SK-N-SH (cell line): Measurements from ENCODE around the gene OBSCN. TPM values are rescaled to one million over a fixed set of nuclear protein-coding genes. Genes with fewer than 3 reads are reported as not detected.

Source experiments
- CTCF ChIA-PET: fragments of 300-600, 350-600 bp; formaldehyde crosslinking; extraction: SDS; loops from one replicate; lab custom pipeline; 2021; lab: Yijun Ruan, JAX
- POLR2A ChIA-PET: fragments of 350-600 bp; sonication (Branson Sonifier 250); formaldehyde crosslinking; extraction: SDS; loops from one replicate; lab custom pipeline; 2020; ENCODE audit warnings: antibody characterized with exemption, inconsistent platforms; lab: Yijun Ruan, JAX
- DNase-seq: peaks from one replicate; pipeline ENCODE4 v3.0.0; 2012
- H2AFZ ChIP-seq: fragments of 200-600 bp; sonication (generic); 2 replicates; pipeline ENCODE4 v1.8.1; 2016; ENCODE audit warnings: antibody characterized with exemption, mild to moderate bottlenecking, low read depth
- H3F3A ChIP-seq: fragments of 200-600 bp; sonication (generic); replicated peaks from 2 replicates; pipeline ENCODE3; 2016; ENCODE audit warnings: antibody characterized with exemption, mild to moderate bottlenecking; ENCODE audit not compliant: insufficient read depth
- H3K27ac ChIP-seq, 2 experiments: fragments of 200-500 bp in 1 of 2; fragments of 200-600 bp in 1 of 2; sonication (Bioruptor generic) in 1 of 2; sonication (generic), shearing (Covaris generic) in 1 of 2; 2 replicates each; pipeline versions ENCODE4 v1.5.1 to v1.6.1; 2014 to 2016; ENCODE audit warnings: low read depth in 2 of 2, inconsistent platforms in 1 of 2, low read length in 1 of 2, mild to moderate bottlenecking in 1 of 2, mixed read lengths in 1 of 2
- H3K27me3 ChIP-seq: fragments of 200-600 bp; sonication (generic), shearing (Covaris generic); 2 replicates; pipeline ENCODE4 v1.6.1; 2016; ENCODE audit warnings: mixed run types; ENCODE audit not compliant: insufficient read depth
- H3K36me3 ChIP-seq, 2 experiments: fragments of 200-500 bp in 1 of 2; fragments of 200-600 bp in 1 of 2; sonication (Bioruptor generic) in 1 of 2; sonication (generic) in 1 of 2; replicated peaks in 1 of 2; 2 replicates each; pipeline versions ENCODE3 to v1.5.1; 2014 to 2016; ENCODE audit warnings: low read length in 1 of 2, mild to moderate bottlenecking in 1 of 2; ENCODE audit not compliant: insufficient read depth in 2 of 2, control insufficient read depth in 1 of 2
- H3K4me1 ChIP-seq, 2 experiments: fragments of 200-500 bp in 1 of 2; fragments of 200-600 bp in 1 of 2; sonication (Bioruptor generic) in 1 of 2; sonication (generic), shearing (Covaris generic) in 1 of 2; 2 replicates each; pipeline versions ENCODE4 v1.5.1 to v1.6.1; 2014 to 2016; ENCODE audit warnings: low read depth in 1 of 2, low read length in 1 of 2, mixed run types in 1 of 2; ENCODE audit not compliant: insufficient read depth in 2 of 2, control insufficient read depth in 1 of 2
- H3K4me2 ChIP-seq: fragments of 200-600 bp; sonication (generic), shearing (Covaris generic); 2 replicates; pipeline ENCODE4 v1.6.1; 2017; ENCODE audit warnings: mixed run types
- H3K4me3 ChIP-seq, 2 experiments: fragments of 200-500 bp in 1 of 2; fragments of 200-600 bp in 1 of 2; sonication (Bioruptor generic) in 1 of 2; sonication (generic), shearing (Covaris generic) in 1 of 2; 2 replicates each; pipeline versions ENCODE4 v1.5.1 to v1.8.1; 2014 to 2016; ENCODE audit warnings: low read depth in 2 of 2, inconsistent platforms in 1 of 2, low read length in 1 of 2, mild to moderate bottlenecking in 1 of 2, mixed read lengths in 1 of 2, moderate library complexity in 1 of 2
- H3K79me2 ChIP-seq: fragments of 200-600 bp; sonication (generic); 2 replicates; pipeline ENCODE4 v1.8.1; 2017; ENCODE audit warnings: mild to moderate bottlenecking; ENCODE audit not compliant: insufficient read depth
- H3K9ac ChIP-seq: fragments of 200-600 bp; sonication (generic); 2 replicates; pipeline ENCODE4 v1.6.1; 2017; ENCODE audit warnings: mixed run types
- H3K9me2 ChIP-seq: fragments of 200-600 bp; sonication (generic); 2 replicates; pipeline ENCODE4 v1.6.1; 2017; ENCODE audit warnings: mixed run types
- H3K9me3 ChIP-seq: fragments of 200-600 bp; sonication (generic); 2 replicates; pipeline ENCODE4 v1.6.1; 2017; ENCODE audit warnings: mixed run types, mild to moderate bottlenecking, moderate library complexity
- H4K20me1 ChIP-seq: fragments of 200-600 bp; sonication (generic); 2 replicates; pipeline ENCODE4 v1.6.1; 2017; ENCODE audit warnings: mild to moderate bottlenecking, mixed run types; ENCODE audit not compliant: insufficient read depth
- CHD2 ChIP-seq: fragments of 150-350 bp; IDR thresholded peaks from 2 replicates; pipeline ENCODE4 v1.6.1; 2018; ENCODE audit warnings: low read length; ENCODE audit not compliant: partially characterized antibody
- ELF1 ChIP-seq: IDR thresholded peaks from 2 replicates; pipeline ENCODE4 v1.4.0; 2012
- EP300 ChIP-seq, 2 experiments: IDR thresholded peaks; 2 replicates each; pipeline versions ENCODE4 v1.4.0 to v1.6.1; 2012; ENCODE audit warnings: borderline replicate concordance in 1 of 2, low read depth in 1 of 2, low read length in 1 of 2
- FOSL2 ChIP-seq: IDR thresholded peaks from 2 replicates; pipeline ENCODE4 v1.4.0; 2012; ENCODE audit warnings: low read depth, mild to moderate bottlenecking, moderate library complexity, borderline replicate concordance
- FOXJ3 ChIP-seq: sonication (generic); formaldehyde crosslinking; IDR thresholded peaks from 2 replicates; pipeline ENCODE4 v1.5.1; 2020; ENCODE audit warnings: mild to moderate bottlenecking, missing genetic modification reagents
- FOXM1 ChIP-seq: IDR thresholded peaks from 2 replicates; pipeline ENCODE4 v1.4.0; 2012; ENCODE audit warnings: low read depth, mild to moderate bottlenecking
- GATA2 ChIP-seq: sonication (generic); formaldehyde crosslinking; IDR thresholded peaks from 2 replicates; pipeline ENCODE4 v1.5.0; 2020; ENCODE audit warnings: mild to moderate bottlenecking, missing genetic modification reagents
- JUND ChIP-seq: IDR thresholded peaks from 2 replicates; pipeline ENCODE4 v1.4.0; 2012
- MEF2A ChIP-seq: IDR thresholded peaks from 2 replicates; pipeline ENCODE4 v1.4.0; 2012; ENCODE audit warnings: low read depth, borderline replicate concordance
- NFIC ChIP-seq: IDR thresholded peaks from 2 replicates; pipeline ENCODE4 v1.4.0; 2012; ENCODE audit warnings: borderline replicate concordance
- NRF1 ChIP-seq: IDR thresholded peaks from 2 replicates; pipeline ENCODE4 v1.6.1; 2012; ENCODE audit warnings: low read depth, mild to moderate bottlenecking, low read length
- RAD21 ChIP-seq: IDR thresholded peaks from 2 replicates; pipeline ENCODE4 v1.6.1; 2012; ENCODE audit warnings: mild to moderate bottlenecking, low read length
- RCOR1 ChIP-seq: fragments of 150-350 bp; IDR thresholded peaks from 2 replicates; pipeline ENCODE4 v1.6.1; 2017; ENCODE audit warnings: antibody characterized with exemption, low read length
- RXRA ChIP-seq: IDR thresholded peaks from 2 replicates; pipeline ENCODE4 v1.4.0; 2012; ENCODE audit warnings: low read depth, mild to moderate bottlenecking, borderline replicate concordance
- TCF12 ChIP-seq: IDR thresholded peaks from 2 replicates; pipeline ENCODE4 v1.4.0; 2012
- TEAD4 ChIP-seq: IDR thresholded peaks from 2 replicates; pipeline ENCODE4 v1.4.0; 2012; ENCODE audit warnings: mild to moderate bottlenecking, borderline replicate concordance; ENCODE audit not compliant: insufficient read depth
- USF1 ChIP-seq: IDR thresholded peaks from 2 replicates; pipeline ENCODE4 v1.4.0; 2012; ENCODE audit warnings: low read depth, borderline replicate concordance
- WGBS: methylation state at CpG from one replicate; pipeline ENCODE4 v1.1.6; 2017; ENCODE audit warnings: low lambda C conversion rate; 5-methylcytosine and 5-hydroxymethylcytosine counted together
- polyA plus RNA-seq, 3 experiments: library from polyadenylated mRNA; depleted of rRNA; stranded (reverse); fragments of >200 nt; gene quantifications; 2 replicates each; pipeline ENCODE4 v1.2.3, GENCODE V29; 2012
- TF ChIP-seq, protein P1 (sequence below): IDR thresholded peaks from 2 replicates; pipeline ENCODE4 v1.4.0; 2012; ENCODE audit warnings: low read depth, borderline replicate concordance
- TF ChIP-seq, protein P2 (sequence below): IDR thresholded peaks from 2 replicates; pipeline ENCODE4 v1.4.0; 2012; ENCODE audit warnings: low read depth

The OBSCN gene
- polyA plus RNA-seq, 1 of the 3 experiments (the other 2 are of a cell fraction): 4.0 TPM

DNA sequence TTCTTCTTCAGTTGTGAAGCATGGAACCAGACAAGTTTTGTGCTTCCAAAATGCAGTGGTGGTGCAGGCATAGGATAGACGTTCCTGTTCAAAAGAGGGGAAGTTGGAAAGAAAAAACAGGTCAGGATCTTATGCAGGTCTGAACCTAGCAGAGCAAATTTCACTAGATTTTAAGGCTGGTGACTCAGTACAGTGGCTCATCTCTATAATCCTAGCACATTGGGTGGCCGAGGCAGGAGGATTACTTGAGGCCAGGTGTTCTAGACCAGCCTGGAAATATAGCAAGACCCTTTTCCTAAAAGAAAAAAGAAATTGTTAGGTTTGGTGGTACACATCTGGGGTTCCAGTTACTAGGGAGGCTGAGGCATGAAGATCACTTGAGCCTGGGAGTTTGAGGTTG lies 88.1 kb downstream of the OBSCN start:
- no peaks in the 10 kb centered on the region for H3K9me3 ChIP-seq
- H3F3A ChIP-seq: no peaks in the 10 kb centered on the region
- no peak overlapping the region for H3K4me3 ChIP-seq
- WGBS: 39% methylated on average over 2 of the region's 2 CpGs
- H3K4me2 ChIP-seq: no peak overlapping the region
- no peak for TF ChIP-seq RCOR1
- no peak for TF ChIP-seq GATA2 (CRISPR knock-in tag)
- no peak for TF ChIP-seq FOXJ3 (CRISPR knock-in tag)
- no peak for TF ChIP-seq NFIC
- no peak for TF ChIP-seq TCF12
- no peak for TF ChIP-seq RXRA
- CTCF ChIA-PET: no interaction called here
- no peak for DNase-seq
- H3K9me2 ChIP-seq: no peaks in the 10 kb centered on the region
- no peaks in the 10 kb centered on the region for H3K36me3 ChIP-seq
- H3K27me3 ChIP-seq: no peaks in the 10 kb centered on the region
- H3K79me2 ChIP-seq: no peaks in the 10 kb centered on the region
- no peak overlapping the region for H3K27ac ChIP-seq
- H3K9ac ChIP-seq: no peak overlapping the region
- no peaks in the 10 kb centered on the region for H3K4me1 ChIP-seq
- POLR2A ChIA-PET: interaction anchor here (1.1 kb wide), 1 partner anchor 13 kb away, joined by 3 read pairs; no protein-coding TSS in a partner anchor
- H4K20me1 ChIP-seq: no peaks in the 10 kb centered on the region
- no peak overlapping the region for H2AFZ ChIP-seq

- H3K27me3 ChIP-seq: no peaks in the 10 kb centered on the region
- no peaks in the 10 kb centered on the region for H4K20me1 ChIP-seq
- H3K27ac ChIP-seq: no peak overlapping the region
- no peaks in the 10 kb centered on the region for H3K4me1 ChIP-seq
- H3K79me2 ChIP-seq: no peaks in the 10 kb centered on the region
- no peak overlapping the region for H2AFZ ChIP-seq
- H3K36me3 ChIP-seq: no peaks in the 10 kb centered on the region
- DNase-seq: no peak
- H3K4me3 ChIP-seq: no peak overlapping the region
- H3K9me3 ChIP-seq: peaks cover 7% of the 10 kb centered on the region; the same call in 1 of the 2 replicates
- no peaks in the 10 kb centered on the region for H3K9me2 ChIP-seq
- H3F3A ChIP-seq: no peaks in the 10 kb centered on the region
- POLR2A ChIA-PET: interaction anchor here (1.1 kb wide), 1 partner anchor 12 kb away, joined by 3 read pairs; no protein-coding TSS in a partner anchor
- H3K9ac ChIP-seq: no peak overlapping the region
- CTCF ChIA-PET: no interaction called here
- WGBS: 56% methylated on average over 2 of the region's 2 CpGs
- no peak overlapping the region for H3K4me2 ChIP-seq
- TF ChIP-seq NFIC (no peak), FOXM1 (no peak), NRF1 (no peak), MEF2A (no peak), RCOR1 (no peak)
These were observed 89.4 kb downstream of the OBSCN start for GRCh38 chr1:228297242-228297641.

DNA sequence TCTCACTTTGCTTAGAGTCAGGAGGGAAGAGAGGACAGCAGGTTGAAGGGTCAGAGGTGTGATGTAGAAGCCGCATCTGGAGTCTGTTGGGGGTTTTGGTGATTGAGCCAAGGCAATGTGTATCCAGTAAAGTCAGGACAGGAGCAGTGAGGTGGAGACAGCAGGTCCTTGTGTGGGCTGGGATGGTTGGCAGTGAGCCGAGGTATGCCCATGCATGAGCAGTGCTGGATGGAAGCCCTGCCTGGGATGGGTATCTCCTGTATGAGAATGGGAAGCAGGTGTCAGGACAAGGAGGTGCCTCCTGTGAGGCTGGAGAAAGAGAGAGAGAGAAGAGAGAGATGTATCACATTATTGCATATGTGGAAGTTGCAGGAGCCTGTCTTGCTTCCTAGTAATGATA lies 90.0 kb downstream of the OBSCN start:
- POLR2A ChIA-PET: no interaction called here
- Histone ChIP-seq H4K20me1 (no peaks in the 10 kb centered on the region), H3K79me2 (no peaks in the 10 kb centered on the region), H3K4me1 (no peaks in the 10 kb centered on the region), H2AFZ (no peak overlapping the region), H3K27ac (no peak overlapping the region), H3K4me3 (no peak overlapping the region), H3K9me3 (peaks cover 9% of the 10 kb centered on the region; the same call in 1 of the 2 replicates), H3K9me2 (no peaks in the 10 kb centered on the region), H3K4me2 (no peak overlapping the region), H3K36me3 (no peaks in the 10 kb centered on the region), H3K9ac (no peak overlapping the region), H3K27me3 (no peaks in the 10 kb centered on the region), H3F3A (no peaks in the 10 kb centered on the region)
- TF ChIP-seq NRF1 (no peak), RAD21 (no peak), EP300 (IDR thresholded peaks at IDR 0.05; ENCODE audit: borderline replicate concordance in 1 of 2, low read depth in 1 of 2, low read length in 1 of 2) (no peak), TEAD4 (no peak), USF1 (no peak), RCOR1 (no peak), JUND (no peak), ELF1 (no peak), FOSL2 (no peak), CHD2 (no peak), MEF2A (no peak)
- TF ChIP-seq, protein P1, sequence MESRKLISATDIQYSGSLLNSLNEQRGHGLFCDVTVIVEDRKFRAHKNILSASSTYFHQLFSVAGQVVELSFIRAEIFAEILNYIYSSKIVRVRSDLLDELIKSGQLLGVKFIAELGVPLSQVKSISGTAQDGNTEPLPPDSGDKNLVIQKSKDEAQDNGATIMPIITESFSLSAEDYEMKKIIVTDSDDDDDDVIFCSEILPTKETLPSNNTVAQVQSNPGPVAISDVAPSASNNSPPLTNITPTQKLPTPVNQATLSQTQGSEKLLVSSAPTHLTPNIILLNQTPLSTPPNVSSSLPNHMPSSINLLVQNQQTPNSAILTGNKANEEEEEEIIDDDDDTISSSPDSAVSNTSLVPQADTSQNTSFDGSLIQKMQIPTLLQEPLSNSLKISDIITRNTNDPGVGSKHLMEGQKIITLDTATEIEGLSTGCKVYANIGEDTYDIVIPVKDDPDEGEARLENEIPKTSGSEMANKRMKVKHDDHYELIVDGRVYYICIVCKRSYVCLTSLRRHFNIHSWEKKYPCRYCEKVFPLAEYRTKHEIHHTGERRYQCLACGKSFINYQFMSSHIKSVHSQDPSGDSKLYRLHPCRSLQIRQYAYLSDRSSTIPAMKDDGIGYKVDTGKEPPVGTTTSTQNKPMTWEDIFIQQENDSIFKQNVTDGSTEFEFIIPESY: no peak
- TF ChIP-seq, protein P2, sequence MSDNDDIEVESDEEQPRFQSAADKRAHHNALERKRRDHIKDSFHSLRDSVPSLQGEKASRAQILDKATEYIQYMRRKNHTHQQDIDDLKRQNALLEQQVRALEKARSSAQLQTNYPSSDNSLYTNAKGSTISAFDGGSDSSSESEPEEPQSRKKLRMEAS: no peak
- CTCF ChIA-PET: no interaction called here
- no peak for DNase-seq
- 38% methylated on average over 2 of the region's 2 CpGs for WGBS
